H9 (cell line): ENCODE measurements around the gene CCDC178. TPM values are rescaled to one million over a fixed set of nuclear protein-coding genes. Genes with fewer than 3 reads are reported as not detected.

ENCODE experiments used
- DNase-seq: peaks from one replicate; pipeline ENCODE4 v3.0.0-alpha.2; 2017
- H2AFZ ChIP-seq: one replicate; pipeline ENCODE4 v1.6.1; 2013; ENCODE audit warnings: mild to moderate bottlenecking, low read length, control low read depth, moderate library complexity
- H2AK5ac ChIP-seq: 2 replicates; pipeline ENCODE4 v1.6.1; 2013; ENCODE audit warnings: low read length, control low read depth, mixed read lengths; ENCODE audit not compliant: insufficient read length
- H2BK120ac ChIP-seq: one replicate; pipeline ENCODE4 v1.6.1; 2013; ENCODE audit warnings: low read depth, mild to moderate bottlenecking, low read length, control low read depth, inconsistent platforms; ENCODE audit not compliant: poor library complexity, severe bottlenecking
- H2BK12ac ChIP-seq: 2 replicates; pipeline ENCODE4 v1.6.1; 2013; ENCODE audit warnings: low read length, control low read depth, mixed read lengths, low read depth; ENCODE audit not compliant: insufficient read length
- H2BK15ac ChIP-seq: 2 replicates; pipeline ENCODE4 v1.6.1; 2013; ENCODE audit warnings: low read depth, low read length, control low read depth
- H2BK20ac ChIP-seq: one replicate; pipeline ENCODE4 v1.6.1; 2013; ENCODE audit warnings: low read depth, mild to moderate bottlenecking, low read length, control low read depth, inconsistent platforms; ENCODE audit not compliant: poor library complexity, severe bottlenecking
- H2BK5ac ChIP-seq: 2 replicates; pipeline ENCODE4 v1.6.1; 2013; ENCODE audit warnings: low read length, control low read depth, mixed read lengths; ENCODE audit not compliant: insufficient read length
- H3K14ac ChIP-seq: 2 replicates; pipeline ENCODE4 v1.6.1; 2013; ENCODE audit warnings: low read length, control low read depth; ENCODE audit not compliant: insufficient read depth
- H3K18ac ChIP-seq: 2 replicates; pipeline ENCODE4 v1.6.1; 2013; ENCODE audit warnings: low read depth, mild to moderate bottlenecking, mixed read lengths, low read length, control low read depth; ENCODE audit not compliant: insufficient read length
- H3K23ac ChIP-seq: 2 replicates; pipeline ENCODE4 v1.6.1; 2013; ENCODE audit warnings: low read length, control low read depth, mixed read lengths, low read depth; ENCODE audit not compliant: insufficient read length
- H3K23me2 ChIP-seq: 2 replicates; pipeline ENCODE4 v1.6.1; 2013; ENCODE audit warnings: low read depth, mild to moderate bottlenecking, mixed read lengths, low read length, control low read depth; ENCODE audit not compliant: insufficient read length, poor library complexity, severe bottlenecking
- H3K27ac ChIP-seq: 2 replicates; pipeline ENCODE4 v1.5.1; 2013; ENCODE audit warnings: low read length, control low read depth, mixed read lengths, low read depth; ENCODE audit not compliant: insufficient read length
- H3K27me3 ChIP-seq: 2 replicates; pipeline ENCODE4 v1.6.1; 2013; ENCODE audit warnings: low read length, control low read depth, inconsistent platforms; ENCODE audit not compliant: insufficient read depth
- H3K4ac ChIP-seq: 2 replicates; pipeline ENCODE4 v1.6.1; 2013; ENCODE audit warnings: low read depth, mild to moderate bottlenecking, control low read depth, inconsistent platforms, low read length, moderate library complexity
- H3K4me1 ChIP-seq: 2 replicates; pipeline ENCODE4 v1.6.1; 2013; ENCODE audit warnings: low read length, control low read depth, inconsistent platforms; ENCODE audit not compliant: insufficient read depth
- H3K4me2 ChIP-seq: 2 replicates; pipeline ENCODE4 v1.6.1; 2013; ENCODE audit warnings: low read length, control low read depth, mixed read lengths; ENCODE audit not compliant: insufficient read length, insufficient read depth
- H3K56ac ChIP-seq: 2 replicates; pipeline ENCODE4 v1.6.1; 2013; ENCODE audit warnings: low read depth, mild to moderate bottlenecking, mixed read lengths, low read length, control low read depth; ENCODE audit not compliant: insufficient read length
- H3K79me1 ChIP-seq: 2 replicates; pipeline ENCODE4 v1.6.1; 2013; ENCODE audit warnings: low read depth, mild to moderate bottlenecking, moderate library complexity, low read length, control low read depth, inconsistent platforms; ENCODE audit not compliant: insufficient read depth, poor library complexity, severe bottlenecking
- H3K79me2 ChIP-seq: 2 replicates; pipeline ENCODE4 v1.6.1; 2013; ENCODE audit warnings: low read length, control low read depth, inconsistent platforms; ENCODE audit not compliant: insufficient read depth
- H3K9ac ChIP-seq: 2 replicates; pipeline ENCODE4 v1.6.1; 2013; ENCODE audit warnings: low read length, control low read depth, mixed read lengths; ENCODE audit not compliant: insufficient read length; ENCODE audit errors: extremely low read depth
- H3K9me3 ChIP-seq: one replicate; pipeline ENCODE4 v1.6.1; 2013; ENCODE audit warnings: low read depth, low read length, inconsistent platforms; ENCODE audit not compliant: control insufficient read depth
- H3T11ph ChIP-seq: one replicate; pipeline ENCODE4 v1.6.1; 2013; ENCODE audit warnings: mild to moderate bottlenecking, low read length, control low read depth, inconsistent platforms
- H4K20me1 ChIP-seq: one replicate; pipeline ENCODE4 v1.6.1; 2013; ENCODE audit not compliant: control insufficient read depth, insufficient read length, insufficient read depth
- H4K5ac ChIP-seq: 2 replicates; pipeline ENCODE4 v1.6.1; 2013; ENCODE audit warnings: low read depth, mild to moderate bottlenecking, mixed read lengths, low read length, control low read depth; ENCODE audit not compliant: insufficient read length
- H4K8ac ChIP-seq: replicated peaks from 2 replicates; pipeline ENCODE4 v1.6.1; 2013; ENCODE audit warnings: low read length, control low read depth, mixed read lengths, low read depth; ENCODE audit not compliant: insufficient read length
- H4K91ac ChIP-seq: 2 replicates; pipeline ENCODE4 v1.6.1; 2013; ENCODE audit warnings: low read depth, mild to moderate bottlenecking, moderate library complexity, mixed read lengths, low read length, control low read depth; ENCODE audit not compliant: insufficient read length
- H3K27ac Mint-ChIP-seq, 3 experiments: 2 replicates in 2 of 3; 3 replicates in 1 of 3; pipeline ENCODE4 v1.8.0; 2020 to 2021; ENCODE audit warnings: mixed read lengths in 3 of 3, mild to moderate bottlenecking in 1 of 3, moderate library complexity in 1 of 3
- H3K27me3 Mint-ChIP-seq: 2 replicates; pipeline ENCODE4 v1.8.0; 2021; ENCODE audit warnings: low read depth, mild to moderate bottlenecking, moderate library complexity, mixed read lengths
- H3K36me3 Mint-ChIP-seq, 3 experiments: 2 replicates in 2 of 3; 3 replicates in 1 of 3; pipeline ENCODE4 v1.8.0; 2020 to 2021; ENCODE audit warnings: low read depth in 3 of 3, mixed read lengths in 3 of 3; ENCODE audit not compliant: insufficient read depth in 1 of 3
- H3K4me1 Mint-ChIP-seq, 2 experiments: 2 replicates each; pipeline ENCODE4 v1.8.0; 2020; ENCODE audit warnings: mixed read lengths in 2 of 2
- H3K4me3 Mint-ChIP-seq, 2 experiments: 2 replicates in 1 of 2; 3 replicates in 1 of 2; pipeline ENCODE4 v1.8.0; 2020 to 2021; ENCODE audit warnings: mild to moderate bottlenecking in 2 of 2, mixed read lengths in 2 of 2, moderate library complexity in 1 of 2
- H3K9me3 Mint-ChIP-seq, 2 experiments: 2 replicates in 1 of 2; 3 replicates in 1 of 2; pipeline ENCODE4 v1.8.0; 2020; ENCODE audit warnings: mild to moderate bottlenecking in 2 of 2, mixed read lengths in 2 of 2, moderate library complexity in 1 of 2
- WGBS: extraction: QIAGEN DNeasy Blood & Tissue Kit; methylation state at CpG from one replicate; pipeline ENCODE4 v1.1.7; 2013; ENCODE audit warnings: missing lambda C conversion rate, low lambda C conversion rate, mixed read lengths; ENCODE audit not compliant: insufficient read length; ENCODE audit errors: extremely low coverage; 5-methylcytosine and 5-hydroxymethylcytosine counted together
- total RNA-seq: library from RNA; stranded (reverse); gene quantifications from 2 replicates; pipeline ENCODE4 v1.2.1, GENCODE V29; 2021
- TF ChIP-seq, protein P1 (sequence below): fragments of 200-600 bp; sonication (generic); conservative IDR thresholded peaks from 3 replicates; pipeline ENCODE4 v1.8.0; 2021; ENCODE audit warnings: antibody characterized with exemption, mild to moderate bottlenecking

Gene CCDC178
- total RNA-seq, 1 experiment from 2014 or later: not detected

DNA sequence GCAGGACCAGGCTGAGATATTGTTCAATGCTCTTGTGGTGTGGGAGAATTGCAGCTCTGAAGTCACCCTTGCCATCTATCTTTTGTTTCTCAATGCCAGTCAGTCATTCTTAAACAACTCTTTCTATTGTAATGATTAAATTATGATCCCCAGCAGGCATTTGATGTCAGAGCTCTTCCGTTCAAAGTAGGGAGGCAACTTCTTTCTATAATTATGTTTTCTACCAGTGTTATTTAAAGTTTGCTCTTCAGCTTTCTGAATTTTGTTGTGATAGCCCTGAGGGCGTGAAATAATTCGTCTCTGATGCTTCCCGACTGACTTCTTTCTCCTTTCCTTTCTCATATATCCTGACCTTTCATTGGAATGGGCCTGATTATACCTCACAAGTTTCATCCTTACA is 506.3 kb downstream of the CCDC178 start:
- no peak overlapping the region for H3K14ac ChIP-seq
- no peaks in the 10 kb centered on the region for H3K9me3 ChIP-seq
- no peak overlapping the region for H3K23ac ChIP-seq
- no peak for DNase-seq
- H2BK120ac ChIP-seq: no peak overlapping the region
- H2BK12ac ChIP-seq: no peak overlapping the region
- no peaks in the 10 kb centered on the region for H3K27me3 ChIP-seq
- peaks cover 21 to 36% of the 10 kb centered on the region in 2 experiments for H3K4me1 Mint-ChIP-seq
- no peak overlapping the region for H3K27ac ChIP-seq
- H3K79me1 ChIP-seq: no peaks in the 10 kb centered on the region
- no CpG with 5 or more reads among the region's 4 CpGs for WGBS
- peaks cover 5% of the 10 kb centered on the region; the same call in 1 of the 2 replicates for H3K4me1 ChIP-seq
- no peak overlapping the region for H3K18ac ChIP-seq
- no peak overlapping the region for H4K5ac ChIP-seq
- H2BK5ac ChIP-seq: no peak overlapping the region
- no peak overlapping the region for H3K9ac ChIP-seq
- H2AFZ ChIP-seq: no peak overlapping the region
- H3K23me2 ChIP-seq: no peaks in the 10 kb centered on the region
- H2BK20ac ChIP-seq: no peak overlapping the region
- no peak overlapping the region for H4K8ac ChIP-seq
- no peak overlapping the region for H3K4ac ChIP-seq
- H3K27ac Mint-ChIP-seq: no peak overlapping the region
- no peak overlapping the region for H4K91ac ChIP-seq
- H3K4me2 ChIP-seq: no peak overlapping the region
- no peak overlapping the region for H2BK15ac ChIP-seq
- H3K27me3 Mint-ChIP-seq: no peaks in the 10 kb centered on the region
- no peaks in the 10 kb centered on the region for H4K20me1 ChIP-seq
- H2AK5ac ChIP-seq: no peak overlapping the region
- H3K56ac ChIP-seq: no peak overlapping the region
- no peak overlapping the region for H3T11ph ChIP-seq
- H3K36me3 Mint-ChIP-seq: peaks cover 5 to 31% (median 17%) of the 10 kb centered on the region in 3 experiments; a peak in 6 of 7 replicates
- peaks cover 18 to 27% of the 10 kb centered on the region in 2 experiments for H3K9me3 Mint-ChIP-seq
- no peak overlapping the region for H3K4me3 Mint-ChIP-seq
- no peaks in the 10 kb centered on the region for H3K79me2 ChIP-seq
- TF ChIP-seq, protein P1, sequence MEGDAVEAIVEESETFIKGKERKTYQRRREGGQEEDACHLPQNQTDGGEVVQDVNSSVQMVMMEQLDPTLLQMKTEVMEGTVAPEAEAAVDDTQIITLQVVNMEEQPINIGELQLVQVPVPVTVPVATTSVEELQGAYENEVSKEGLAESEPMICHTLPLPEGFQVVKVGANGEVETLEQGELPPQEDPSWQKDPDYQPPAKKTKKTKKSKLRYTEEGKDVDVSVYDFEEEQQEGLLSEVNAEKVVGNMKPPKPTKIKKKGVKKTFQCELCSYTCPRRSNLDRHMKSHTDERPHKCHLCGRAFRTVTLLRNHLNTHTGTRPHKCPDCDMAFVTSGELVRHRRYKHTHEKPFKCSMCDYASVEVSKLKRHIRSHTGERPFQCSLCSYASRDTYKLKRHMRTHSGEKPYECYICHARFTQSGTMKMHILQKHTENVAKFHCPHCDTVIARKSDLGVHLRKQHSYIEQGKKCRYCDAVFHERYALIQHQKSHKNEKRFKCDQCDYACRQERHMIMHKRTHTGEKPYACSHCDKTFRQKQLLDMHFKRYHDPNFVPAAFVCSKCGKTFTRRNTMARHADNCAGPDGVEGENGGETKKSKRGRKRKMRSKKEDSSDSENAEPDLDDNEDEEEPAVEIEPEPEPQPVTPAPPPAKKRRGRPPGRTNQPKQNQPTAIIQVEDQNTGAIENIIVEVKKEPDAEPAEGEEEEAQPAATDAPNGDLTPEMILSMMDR: no peak
